Heart left ventricle (tissue), 11 donors: ENCODE results near the gene TRIM14. TPM values are rescaled to one million over a fixed set of nuclear protein-coding genes. Genes with fewer than 3 reads are reported as not detected.

Experiments
- polyA plus RNA-seq, 2 donors: library from polyadenylated mRNA; stranded (reverse); fragments of 200-250 nt; gene quantifications; one replicate each; pipeline ENCODE4 v1.2.3, GENCODE V29; 2013
- total RNA-seq, 9 donors: library from RNA; depleted of rRNA in 2 of 9; stranded (reverse); fragments of >200 nt in 2 of 9; fragmentation: NEBNext Ultra II Directional in 3 of 9; extraction: Animal tissue kit (Norgen Biotek cat#: 25700) in 3 of 9; gene quantifications; one replicate each; pipeline versions ENCODE4 v1.1.0 to v1.2.4, GENCODE V29; 2016 to 2023
- donor health status: ischemic (EF 13 %, LVEDD 7.1; RV severe dilation, severe dysfunction).
- donor health status: healthy with polysubstance abuse.
- donor health status: DM: no; HTN: yes; CAD: no.
- donor health status: DM: no; HTN: no; CAD: no.
- donor health status: ischemic (EF 25% LVEDD 5.7; RV mildly dilated, moderate dysfunction).
- donor health status: healthy.
- donor health status: DM: yes; HTN: yes; CAD: no.
- donor health status: PGD.
- donor health status: nonischemic (EF 23%, LVEDD 6.1; RV moderate dilation, normal function).

Gene TRIM14
- total and polyA plus RNA-seq, 11 donors = 0.89 to 20.8 (median 1.9) TPM

Other genes with a start within 250 kb of the TRIM14 start
- 10 to 100 TPM in 3 of 9 donors, 1 to 10 TPM in 6; 5.2 to 23.3 (median 8.0) TPM for gene TRMO, start 196.7 kb downstream of the TRIM14 start, total RNA-seq
- gene TRMO, start 196.7 kb downstream of the TRIM14 start, polyA plus RNA-seq = 1 to 10 TPM; 2.8 to 8.1 TPM
- gene HEMGN, start 181.1 kb downstream of the TRIM14 start, total RNA-seq = under 1 TPM in 2 of 9 donors, not detected in 7; 0.23 to 0.40 TPM
- gene HEMGN, start 181.1 kb downstream of the TRIM14 start, polyA plus RNA-seq = not detected
- gene ANP32B, start 135.9 kb downstream of the TRIM14 start, total RNA-seq = 10 to 100 TPM; 16.3 to 78.3 (median 45.7) TPM
- gene ANP32B, start 135.9 kb downstream of the TRIM14 start, polyA plus RNA-seq = 10 to 100 TPM; 58.6 to 66.1 TPM
- gene NANS, start 62.5 kb downstream of the TRIM14 start, total RNA-seq = 10 to 100 TPM; 24.3 to 59.0 (median 33.7) TPM
- 100 to 1,000 TPM in 1 of 2 donors, 10 to 100 TPM in 1; 45.3 to 144 TPM for gene NANS, start 62.5 kb downstream of the TRIM14 start, polyA plus RNA-seq
- 1 to 10 TPM in 1 of 9 donors, under 1 TPM in 8; 0.09 to 2.2 (median 0.22) TPM for gene CORO2A, start 73.4 kb upstream of the TRIM14 start, total RNA-seq
- gene CORO2A, start 73.4 kb upstream of the TRIM14 start, polyA plus RNA-seq = under 1 TPM; 0.11 to 0.43 TPM
- gene TBC1D2, start 136.4 kb upstream of the TRIM14 start, total RNA-seq = 1 to 10 TPM; 1.1 to 9.4 (median 2.2) TPM
- 1 to 10 TPM; 1.2 to 2.3 TPM for gene TBC1D2, start 136.4 kb upstream of the TRIM14 start, polyA plus RNA-seq